Vagina (tissue), 2 donors: Measurements from ENCODE around the gene DUOXA1. TPM values are rescaled to one million over a fixed set of nuclear protein-coding genes. Genes with fewer than 3 reads are reported as not detected.

Experiments
- DNase-seq, 2 donors: peaks; one replicate each; pipeline ENCODE4 v3.0.0-alpha.2; 2017; ENCODE audit errors: extremely low spot score in 2 of 2
- H3K27ac ChIP-seq: fragments of 200-600 bp; sonication (generic); one replicate; pipeline ENCODE4 v1.5.1; 2019
- H3K27me3 ChIP-seq: fragments of 200-600 bp; sonication (generic); one replicate; pipeline ENCODE4 v1.5.1; 2019
- H3K36me3 ChIP-seq, 2 donors: fragments of 200-600 bp; sonication (generic); one replicate each; pipeline ENCODE4 v1.5.1; 2017 to 2019
- H3K4me1 ChIP-seq: fragments of 200-600 bp; sonication (generic); one replicate; pipeline ENCODE4 v1.5.1; 2019
- H3K4me3 ChIP-seq, 2 donors: fragments of 200-600 bp; sonication (generic); 1 replicate in 1 of 2; 2 replicates in 1 of 2; pipeline ENCODE4 v1.5.1; 2016 to 2019
- H3K9me3 ChIP-seq: fragments of 200-600 bp; sonication (generic); one replicate; pipeline ENCODE4 v1.5.1; 2019
- CTCF ChIP-seq, 3 experiments: fragments of 450-650 bp in 2 of 3; fragments of 200-600 bp in 1 of 3; sonication (generic) in 1 of 3; IDR thresholded peaks; one replicate each; pipeline ENCODE4 v1.5.1; 2017 to 2019; ENCODE audit warnings: antibody characterized with exemption in 3 of 3, mild to moderate bottlenecking in 2 of 3, moderate library complexity in 2 of 3
- POLR2A ChIP-seq, 2 donors: fragments of 450-650 bp; IDR thresholded peaks; one replicate each; pipeline ENCODE4 v1.6.1; 2017; ENCODE audit warnings: antibody characterized with exemption in 2 of 2, mild to moderate bottlenecking in 2 of 2, moderate library complexity in 2 of 2
- POLR2AphosphoS5 ChIP-seq, 2 donors: sonication (generic); formaldehyde crosslinking; IDR thresholded peaks; one replicate each; pipeline ENCODE4 v1.9.0; 2017; ENCODE audit warnings: antibody characterized with exemption in 2 of 2, mild to moderate bottlenecking in 2 of 2, low read depth in 1 of 2; ENCODE audit not compliant: insufficient read depth in 1 of 2
- intact Hi-C: fragments of 100-400 bp; cut with DNase I; formaldehyde crosslinking; loops from one replicate; pipeline ENCODE4 v1.15.1; 2023
- total RNA-seq: library from RNA; depleted of rRNA; stranded (reverse); fragments of >200 nt; gene quantifications from one replicate; pipeline ENCODE4 v1.2.3, GENCODE V29; 2016

Gene DUOXA1
- total RNA-seq, 1 donor from 2014 or later, result 66.5 TPM

- TF ChIP-seq POLR2AphosphoS5 (IDR thresholded peaks at IDR 0.05; ENCODE audit: insufficient read depth in 1 of 2, low read depth in 1 of 2) (no peak), POLR2A (IDR thresholded peaks at IDR 0.05) (no peak), CTCF (IDR thresholded peaks at IDR 0.05) (no peak)
- intact Hi-C loops, result no loop called here
- Histone ChIP-seq H3K9me3 (no peaks in the 10 kb centered on the region), H3K4me1 (peaks cover 10% of the 10 kb centered on the region), H3K27me3 (no peaks in the 10 kb centered on the region), H3K27ac (peak overlapping the region; percentile 55), H3K4me3 (peak overlapping the region; percentile 34 to 47), H3K36me3 (no peaks in the 10 kb centered on the region)
- DNase-seq, result no peak
Observed at GRCh38 chr15:45128971-45129639, 574 bp downstream of the DUOXA1 start.

- Histone ChIP-seq H3K27me3 (no peaks in the 10 kb centered on the region), H3K27ac (no peak overlapping the region), H3K4me3 (no peak overlapping the region), H3K4me1 (peaks cover 10% of the 10 kb centered on the region), H3K9me3 (no peaks in the 10 kb centered on the region), H3K36me3 (no peaks in the 10 kb centered on the region)
- no peak for TF ChIP-seq POLR2A (IDR thresholded peaks at IDR 0.05)
- TF ChIP-seq CTCF (IDR thresholded peaks at IDR 0.05), result no peak
- no peak for TF ChIP-seq POLR2AphosphoS5 (IDR thresholded peaks at IDR 0.05; ENCODE audit: insufficient read depth in 1 of 2, low read depth in 1 of 2)
- DNase-seq, result no peak
- intact Hi-C loops, result no loop called here
Observed at GRCh38 chr15:45126535-45127158, 3.0 kb downstream of the DUOXA1 start.

DNA sequence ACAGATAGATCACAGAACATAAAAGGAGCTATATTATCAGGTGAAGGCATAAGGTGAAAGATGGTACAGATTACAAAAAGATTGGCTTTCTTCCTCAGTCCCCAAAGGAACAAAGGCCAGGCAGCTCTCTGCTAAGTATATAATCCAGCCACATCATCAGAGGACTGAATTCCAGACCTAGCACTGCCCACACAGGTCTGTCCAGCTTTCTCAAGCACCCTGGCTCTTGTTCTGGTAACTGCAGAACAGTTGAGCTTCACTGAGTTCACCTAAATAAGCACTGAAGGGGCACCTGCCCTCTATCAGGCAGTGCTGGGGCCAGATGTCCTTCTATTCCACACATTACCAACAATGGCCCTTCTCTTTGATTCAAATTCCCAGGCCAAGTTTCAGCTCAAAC is 6.3 kb downstream of the DUOXA1 start:
- Histone ChIP-seq H3K4me3 (no peak overlapping the region), H3K4me1 (no peaks in the 10 kb centered on the region), H3K27me3 (no peaks in the 10 kb centered on the region), H3K9me3 (no peaks in the 10 kb centered on the region), H3K36me3 (no peaks in the 10 kb centered on the region), H3K27ac (no peak overlapping the region)
- intact Hi-C loops, result no loop called here
- TF ChIP-seq POLR2AphosphoS5 (IDR thresholded peaks at IDR 0.05; ENCODE audit: insufficient read depth in 1 of 2, low read depth in 1 of 2), result no peak
- no peak for TF ChIP-seq CTCF (IDR thresholded peaks at IDR 0.05)
- no peak for TF ChIP-seq POLR2A (IDR thresholded peaks at IDR 0.05)
- no peak for DNase-seq

DNA sequence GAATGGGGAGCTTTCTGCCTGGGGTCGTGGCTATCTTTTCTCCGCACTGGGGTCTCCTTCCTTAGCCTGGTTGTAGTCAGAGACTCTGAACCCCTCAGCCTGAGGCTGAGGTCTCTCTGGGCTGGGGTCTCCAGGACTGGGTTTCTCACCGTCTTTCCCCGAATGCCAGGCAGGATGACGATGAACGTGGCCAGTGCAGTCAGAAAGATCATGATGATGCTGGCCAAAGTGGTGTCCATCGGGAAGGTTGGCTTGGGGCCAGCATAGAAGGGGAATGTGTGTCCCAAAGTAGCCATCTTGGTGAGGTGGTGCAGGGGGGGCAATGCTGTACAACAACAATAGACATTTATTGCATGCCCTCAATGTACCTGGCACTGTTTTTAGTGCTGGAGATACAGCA is 7.0 kb downstream of the DUOXA1 start:
- Histone ChIP-seq H3K27ac (no peak overlapping the region), H3K9me3 (no peaks in the 10 kb centered on the region), H3K36me3 (no peaks in the 10 kb centered on the region), H3K4me3 (no peak overlapping the region), H3K27me3 (no peaks in the 10 kb centered on the region), H3K4me1 (peaks cover 4% of the 10 kb centered on the region)
- intact Hi-C loops, result no loop called here
- no peak for DNase-seq
- no peak for TF ChIP-seq CTCF (IDR thresholded peaks at IDR 0.05)
- no peak for TF ChIP-seq POLR2A (IDR thresholded peaks at IDR 0.05)
- no peak for TF ChIP-seq POLR2AphosphoS5 (IDR thresholded peaks at IDR 0.05; ENCODE audit: insufficient read depth in 1 of 2, low read depth in 1 of 2)
